K562 (cell line): ENCODE results near the gene POLR1B. TPM values are rescaled to one million over a fixed set of nuclear protein-coding genes. Genes with fewer than 3 reads are reported as not detected.

Experiments used
- ATF1 ChIP-seq, 2 experiments: fragments of 450-650 bp in 1 of 2; IDR thresholded peaks; 2 replicates each; pipeline ENCODE4 v1.6.1; 2016; ENCODE audit warnings: missing compliant biosample characterization in 1 of 2, missing genetic modification characterization in 1 of 2
- BACH1 ChIP-seq: fragments of 200-800 bp; sonication (Bioruptor generic); IDR thresholded peaks from 2 replicates; pipeline ENCODE4 v1.6.1; 2016; ENCODE audit warnings: missing genetic modification characterization, missing compliant biosample characterization
- BCL6 ChIP-seq: fragments of 250-450 bp; sonication (Bioruptor Pico); IDR thresholded peaks from 2 replicates; pipeline ENCODE4 v1.4.0; 2020
- CSDE1 ChIP-seq, 2 experiments: fragments of 450-650 bp; IDR thresholded peaks; 2 replicates each; pipeline ENCODE4 v1.6.1; 2016; ENCODE audit warnings: mild to moderate bottlenecking in 1 of 2
- DNMT1 ChIP-seq: fragments of 450-650 bp; IDR thresholded peaks from 2 replicates; pipeline ENCODE4 v1.6.1; 2016; ENCODE audit warnings: antibody characterized with exemption, mild to moderate bottlenecking
- EHMT2 ChIP-seq: fragments of 450-650 bp; IDR thresholded peaks from 2 replicates; pipeline ENCODE4 v1.6.1; 2018; ENCODE audit warnings: antibody characterized with exemption
- ELK1 ChIP-seq: sonication (generic); formaldehyde crosslinking; IDR thresholded peaks from 2 replicates; pipeline ENCODE4 v1.8.1; 2022; ENCODE audit warnings: missing genetic modification reagents
- EP300 ChIP-seq: IDR thresholded peaks from 2 replicates; pipeline ENCODE4 v1.6.1; 2012; ENCODE audit warnings: low read length, improper control_type of control experiment
- HDAC1 ChIP-seq, 2 experiments: fragments of 450-650 bp; IDR thresholded peaks; 2 replicates each; pipeline ENCODE4 v1.6.1; 2016 to 2017; ENCODE audit warnings: inconsistent platforms in 1 of 2, mild to moderate bottlenecking in 1 of 2, moderate library complexity in 1 of 2
- HEY1 ChIP-seq: fragments of 250-450 bp; sonication (Bioruptor Pico); IDR thresholded peaks from 2 replicates; pipeline ENCODE4 v1.5.0; 2020; ENCODE audit warnings: mild to moderate bottlenecking, moderate library complexity, borderline replicate concordance
- NEUROD1 ChIP-seq: fragments of 150-350 bp; IDR thresholded peaks from 2 replicates; pipeline ENCODE4 v1.6.1; 2014; ENCODE audit warnings: borderline replicate concordance, low read length, low read depth; ENCODE audit not compliant: partially characterized antibody
- NR2C1 ChIP-seq, 2 experiments: fragments of 450-650 bp; IDR thresholded peaks; 2 replicates each; pipeline ENCODE4 v1.6.1; 2017; ENCODE audit warnings: mild to moderate bottlenecking in 2 of 2, antibody characterized with exemption in 1 of 2, inconsistent platforms in 1 of 2, missing compliant biosample characterization in 1 of 2, missing genetic modification characterization in 1 of 2
- RAD51 ChIP-seq: fragments of 450-650 bp; IDR thresholded peaks from 2 replicates; pipeline ENCODE4 v1.7.1; 2016; ENCODE audit warnings: low read depth, mild to moderate bottlenecking, borderline replicate concordance
- RFX5 ChIP-seq: IDR thresholded peaks from 2 replicates; pipeline ENCODE4 v1.6.1; 2011; ENCODE audit warnings: low read depth, mild to moderate bottlenecking, improper control_type of control experiment, low read length
- SNRNP70 ChIP-seq: fragments of 200-400 bp; formaldehyde crosslinking; optimal IDR thresholded peaks from 2 replicates; pipeline ENCODE3; 2017; ENCODE audit warnings: low read depth, low read length
- TAF15 ChIP-seq: fragments of 200-400 bp; formaldehyde crosslinking; IDR thresholded peaks from 2 replicates; pipeline ENCODE4 v1.6.1; 2017; ENCODE audit warnings: mild to moderate bottlenecking, low read depth, low read length, moderate library complexity
- ZNF165 ChIP-seq: fragments of 250-450 bp; sonication (Bioruptor Pico); IDR thresholded peaks from 2 replicates; pipeline ENCODE4 v1.4.0; 2020; ENCODE audit warnings: borderline replicate concordance
- ZNF253 ChIP-seq: fragments of 250-450 bp; sonication (Bioruptor Pico); conservative IDR thresholded peaks from 2 replicates; pipeline ENCODE4 v1.6.1; 2021; ENCODE audit warnings: mild to moderate bottlenecking
- ZNF384 ChIP-seq: IDR thresholded peaks from 2 replicates; pipeline ENCODE4 v1.6.1; 2012; ENCODE audit warnings: low read depth, low read length, improper control_type of control experiment
- ZNF655 ChIP-seq: fragments of 250-450 bp; sonication (Bioruptor Pico); IDR thresholded peaks from 2 replicates; pipeline ENCODE4 v1.5.0; 2021
- polyA plus RNA-seq, 8 experiments: library from polyadenylated mRNA; depleted of rRNA in 4 of 8; stranded (reverse) in 5 of 8; unstranded in 3 of 8; fragments of >200 nt; fragmentation: Nextera tagmentation in 2 of 8; fragmentation: Illumina TruSeq in 1 of 8; extraction: Ambion mirVana in 2 of 8; extraction: Trizol in 1 of 8; gene quantifications; 2 replicates each; pipeline versions ENCODE4 v1.2.1 to v1.2.3, GENCODE V29; 2011 to 2014; ENCODE audit warnings: inconsistent platforms in 1 of 8, missing spikeins in 1 of 8
- total RNA-seq, 7 experiments: library from RNA; depleted of rRNA in 6 of 7; stranded (reverse); fragments of >200 nt in 6 of 7; fragmentation: Illumina TruSeq in 2 of 7; extraction: Trizol in 2 of 7; gene quantifications; 2 replicates each; pipeline versions ENCODE4 v1.2.1 to v1.2.3, GENCODE V29; 2011 to 2021; ENCODE audit warnings: low replicate concordance in 1 of 7

The POLR1B gene
- total and polyA plus RNA-seq, 9 of the 15 experiments (the other 6 are each of a cell fraction or from before 2014, with no cell fraction given) = 19.8 to 55.1 (median 40.2) TPM

GRCh38 chr2:112542123-112542983 is at the start of gene POLR1B (continued):
- TF ChIP-seq NEUROD1 (peak; percentile 54), ELK1 (CRISPR knock-in tag) (no peak), CSDE1 (IDR thresholded peaks at IDR 0.05) (no peak), BCL6 (CRISPR knock-in tag) (no peak), ZNF253 (CRISPR knock-in tag) (no peak), ZNF655 (CRISPR knock-in tag) (no peak), EP300 (no peak), EHMT2 (no peak), SNRNP70 (no peak), HDAC1 (IDR thresholded peaks at IDR 0.05) (peak in 1 of 2 experiments; percentile 99; a peak in 3 of 4 replicates), HEY1 (CRISPR knock-in tag) (no peak), RAD51 (peak; percentile 94), ZNF384 (no peak), ZNF165 (CRISPR knock-in tag) (0 out of 2 replicates have a peak, but pooled peaks have one; percentile 6), DNMT1 (no peak), TAF15 (no peak), BACH1 (no peak; the same call in 1 of the 2 replicates), RFX5 (no peak), ATF1 (CRISPR knock-in tag; IDR thresholded peaks at IDR 0.05) (no peak), ATF1 (tag; IDR thresholded peaks at IDR 0.05) (peak; percentile 88), NR2C1 (IDR thresholded peaks at IDR 0.05) (peak; percentile 87), NR2C1 (tag; IDR thresholded peaks at IDR 0.05) (peak; percentile 93)
